HuH-7 (cell line): ENCODE data around the gene RASGEF1B.
"Not testable (repeated sequence)": the region's sequence is repeated elsewhere in the genome, so short reads cannot be mapped to it uniquely, and the experiment has no call there.

Experiments used
- DNase-seq: peaks from one replicate; pipeline ENCODE4 v3.0.0; 2011; ENCODE audit warnings: low spot score

RASGEF1B gene

GRCh38 chr4:81429031-81429430 is 42.7 kb downstream of the RASGEF1B start:
- no peak for DNase-seq

GRCh38 chr4:81428002-81428401 is 43.7 kb downstream of the RASGEF1B start:
- no peak for DNase-seq

DNA sequence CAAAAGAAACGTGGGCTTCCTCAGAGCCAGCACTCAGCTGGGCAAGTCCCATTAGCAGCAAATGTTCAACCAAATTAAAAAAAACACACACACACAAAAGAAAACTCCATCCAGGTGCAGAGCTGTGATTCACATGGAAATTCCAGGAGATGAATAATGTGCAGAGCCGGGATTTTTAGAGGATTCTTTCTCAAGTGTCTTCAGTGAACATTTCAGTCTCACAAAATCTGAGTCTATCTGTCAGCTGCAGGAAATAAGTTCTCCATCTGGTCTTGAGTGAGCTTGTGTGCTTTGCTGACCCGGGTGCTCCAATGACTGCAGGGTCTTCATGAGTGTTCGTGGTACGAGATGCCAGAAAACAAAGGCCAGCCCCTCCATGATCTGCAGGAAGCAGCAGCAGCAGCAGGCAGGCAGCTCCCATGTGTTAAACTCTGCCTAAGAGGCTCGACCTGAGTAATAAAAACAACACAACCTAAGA is 44.3 kb downstream of the RASGEF1B start:
- no peak for DNase-seq

DNA sequence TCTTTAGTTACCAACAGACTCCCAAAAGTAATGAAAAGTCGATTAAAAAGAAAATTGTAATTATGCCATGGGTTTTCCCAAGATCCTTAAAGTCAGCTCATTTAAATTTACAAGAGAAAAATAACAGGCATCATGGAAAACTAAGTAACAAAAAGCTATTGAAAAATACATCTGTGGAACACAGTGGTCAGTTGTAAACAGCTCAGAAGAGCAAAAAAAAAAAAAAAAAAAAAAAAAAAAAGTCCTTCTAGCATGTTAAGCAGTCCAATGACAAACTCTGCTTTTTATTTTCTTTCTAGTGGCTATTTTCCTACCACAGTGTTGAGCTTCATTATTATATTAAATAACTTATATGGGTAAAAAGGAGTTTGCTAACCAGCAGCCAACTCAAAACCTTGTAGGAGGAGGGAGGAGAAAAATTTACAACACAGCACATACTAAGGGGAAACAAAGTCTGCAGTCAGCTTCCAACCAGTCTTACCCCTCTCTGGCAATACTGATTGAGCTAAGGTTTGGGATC is 44.9 kb downstream of the RASGEF1B start:
- DNase-seq = no peak

- DNase-seq = no peak
Observed at GRCh38 chr4:81424816-81425755, 46.6 kb downstream of the RASGEF1B start.

DNA sequence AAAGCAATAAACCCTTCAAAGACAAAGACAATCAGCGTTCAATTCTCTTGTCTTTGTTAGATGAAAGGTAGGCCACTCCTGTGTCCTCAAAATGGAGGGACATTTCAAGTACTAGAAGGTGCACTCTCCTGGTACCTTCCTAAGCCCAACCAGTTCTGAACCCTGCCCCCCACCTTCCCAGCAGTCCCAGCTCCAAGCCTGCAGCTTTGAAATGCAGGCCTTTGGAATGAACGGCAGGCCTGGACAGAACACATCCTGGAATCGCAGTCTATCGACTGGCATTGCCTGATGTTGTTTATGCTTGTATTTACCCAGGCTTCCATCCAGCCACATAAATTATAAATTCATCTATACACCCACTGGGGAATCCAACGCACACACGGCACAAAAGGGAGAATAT is 47.4 kb downstream of the RASGEF1B start:
- no peak for DNase-seq

DNA sequence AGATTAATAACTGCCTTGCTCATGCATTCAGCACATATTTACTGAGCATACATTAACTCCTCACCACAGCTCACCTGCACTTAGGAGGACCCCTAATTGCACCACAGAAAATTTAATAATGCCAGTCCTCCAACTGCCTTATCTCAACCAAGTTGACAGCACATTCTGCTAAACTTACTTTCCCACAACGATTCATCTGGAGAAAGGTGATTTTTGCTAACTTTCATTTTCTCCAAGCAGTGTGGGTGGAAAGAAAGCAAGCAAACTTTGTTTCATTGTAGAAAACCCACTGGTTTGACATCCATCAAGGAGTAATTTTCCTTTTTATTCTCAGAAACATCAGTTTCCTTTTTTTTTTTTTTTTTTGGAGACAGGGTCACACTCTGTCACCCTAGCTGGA is 49.1 kb downstream of the RASGEF1B start:
- DNase-seq = no peak

- DNase-seq = no peak
Observed at GRCh38 chr4:81421346-81422218, 50.1 kb downstream of the RASGEF1B start.

DNA sequence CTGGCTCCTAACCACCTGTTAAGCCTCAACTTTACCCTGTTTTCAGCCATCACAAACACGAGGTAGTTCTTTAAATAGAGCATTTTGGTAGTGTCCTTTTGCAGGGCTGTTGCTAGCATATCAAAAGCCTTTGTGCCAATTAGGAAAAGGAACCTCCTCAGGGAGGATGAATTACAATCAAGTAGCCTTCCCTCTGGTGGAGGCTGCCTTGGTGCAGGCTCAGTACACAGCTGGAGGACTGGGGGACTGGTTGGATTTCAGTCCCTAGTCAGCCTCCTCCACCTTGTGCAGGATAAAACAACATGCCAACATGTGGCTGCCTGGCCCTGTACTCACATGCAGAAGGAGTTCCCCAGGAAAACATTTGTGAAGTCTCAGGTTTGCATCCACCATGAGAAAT is 53.1 kb downstream of the RASGEF1B start:
- DNase-seq = no peak

DNA sequence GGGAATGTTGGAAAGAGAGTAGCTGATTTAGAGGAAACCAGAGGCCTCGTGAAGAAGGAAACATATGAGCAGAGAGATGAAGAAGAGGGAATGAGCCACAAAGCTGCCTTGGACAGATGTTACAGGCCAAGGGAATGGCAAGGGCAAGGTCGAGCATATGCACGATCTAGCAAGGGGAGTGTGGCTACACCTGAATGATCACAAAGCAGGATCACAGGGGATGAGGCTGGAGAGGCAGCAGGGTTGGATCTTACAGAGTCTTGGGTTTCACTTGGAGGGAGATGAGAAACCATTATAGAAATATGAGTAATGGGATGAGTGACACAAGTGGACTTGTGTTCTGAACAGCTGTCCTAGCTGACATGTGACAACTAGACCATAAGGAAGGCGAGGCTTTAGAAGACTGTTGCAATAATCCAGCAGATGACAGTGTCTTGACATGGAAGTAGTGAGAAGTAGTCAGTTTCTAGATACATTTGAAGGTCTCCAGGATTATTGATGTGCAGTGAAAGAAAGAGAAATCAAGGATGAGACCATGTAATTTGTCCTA is 58.7 kb downstream of the RASGEF1B start:
- DNase-seq = no peak

DNA sequence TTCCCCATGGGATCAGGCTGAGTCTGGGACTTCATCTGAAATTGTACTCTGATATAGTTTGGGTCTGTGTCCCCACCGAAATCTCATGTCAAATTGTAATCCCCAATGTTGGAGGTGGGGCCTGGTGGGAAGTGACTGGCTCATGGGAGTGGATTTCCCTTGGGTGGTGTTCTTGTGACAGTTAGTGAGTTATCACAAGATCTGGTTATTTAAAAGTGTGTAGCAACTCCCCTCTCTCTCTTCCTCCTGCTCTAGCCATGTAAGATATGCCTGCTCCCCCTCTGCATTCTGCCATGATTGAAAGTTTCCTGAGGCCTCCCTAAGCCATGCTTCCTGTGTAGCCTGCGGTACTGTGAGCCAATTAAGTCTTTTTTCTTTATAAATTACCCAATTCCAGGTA is 61.0 kb downstream of the RASGEF1B start:
- no peak for DNase-seq

GRCh38 chr4:81409836-81410235 is 61.9 kb downstream of the RASGEF1B start:
- no peak for DNase-seq

- no peak for DNase-seq
Observed at GRCh38 chr4:81408341-81408740, 63.4 kb downstream of the RASGEF1B start.

- DNase-seq = no peak
Observed at GRCh38 chr4:81407726-81408125, 64.0 kb downstream of the RASGEF1B start.

GRCh38 chr4:81406481-81406880 is 65.2 kb downstream of the RASGEF1B start:
- DNase-seq = not testable (repeated sequence)

DNA sequence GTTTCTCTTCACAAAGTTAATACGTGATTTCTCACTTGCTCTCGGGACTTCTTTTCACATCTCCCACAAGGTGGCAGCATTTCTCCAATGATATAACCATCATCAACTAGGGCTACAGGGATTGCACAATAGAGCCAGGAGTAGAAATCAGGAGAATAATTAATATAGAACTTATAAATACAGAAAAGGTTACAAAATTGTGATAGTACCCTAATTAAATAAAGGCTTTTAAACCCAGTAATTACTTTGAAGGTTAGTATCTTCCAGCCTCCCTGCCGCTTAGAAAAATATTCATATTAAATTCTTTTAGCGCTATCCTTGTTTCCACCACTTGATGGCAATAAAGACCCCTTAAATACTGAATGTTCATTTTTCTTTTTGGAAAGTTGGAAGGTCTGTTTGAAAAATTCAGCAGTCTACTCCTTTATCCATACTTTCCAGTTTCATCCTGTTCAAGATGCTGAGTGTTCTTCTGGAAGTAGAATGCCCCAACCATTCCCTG is 65.8 kb downstream of the RASGEF1B start:
- peak; percentile 32 for DNase-seq

DNA sequence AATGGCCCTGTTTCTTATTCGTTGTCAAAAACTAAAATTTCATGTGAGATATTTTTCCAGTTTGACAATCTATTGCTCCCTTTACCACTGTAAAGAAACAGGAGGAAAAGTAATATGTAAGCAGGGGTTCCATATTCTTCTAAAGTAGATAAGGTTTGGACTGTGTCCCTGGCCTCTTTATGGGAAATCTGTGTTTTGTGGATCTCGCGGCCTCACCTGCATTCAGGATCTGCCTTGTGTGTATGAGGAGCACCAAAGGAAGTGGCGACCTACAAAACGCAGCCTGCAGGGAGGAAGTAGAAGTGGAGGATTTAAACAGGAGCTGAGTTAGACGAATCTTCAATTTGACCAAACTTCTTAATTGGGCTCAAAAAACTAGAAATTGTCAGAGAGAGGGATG is 67.0 kb downstream of the RASGEF1B start:
- DNase-seq = no peak

- no peak for DNase-seq
Observed at GRCh38 chr4:81404294-81404693, 67.4 kb downstream of the RASGEF1B start.

DNA sequence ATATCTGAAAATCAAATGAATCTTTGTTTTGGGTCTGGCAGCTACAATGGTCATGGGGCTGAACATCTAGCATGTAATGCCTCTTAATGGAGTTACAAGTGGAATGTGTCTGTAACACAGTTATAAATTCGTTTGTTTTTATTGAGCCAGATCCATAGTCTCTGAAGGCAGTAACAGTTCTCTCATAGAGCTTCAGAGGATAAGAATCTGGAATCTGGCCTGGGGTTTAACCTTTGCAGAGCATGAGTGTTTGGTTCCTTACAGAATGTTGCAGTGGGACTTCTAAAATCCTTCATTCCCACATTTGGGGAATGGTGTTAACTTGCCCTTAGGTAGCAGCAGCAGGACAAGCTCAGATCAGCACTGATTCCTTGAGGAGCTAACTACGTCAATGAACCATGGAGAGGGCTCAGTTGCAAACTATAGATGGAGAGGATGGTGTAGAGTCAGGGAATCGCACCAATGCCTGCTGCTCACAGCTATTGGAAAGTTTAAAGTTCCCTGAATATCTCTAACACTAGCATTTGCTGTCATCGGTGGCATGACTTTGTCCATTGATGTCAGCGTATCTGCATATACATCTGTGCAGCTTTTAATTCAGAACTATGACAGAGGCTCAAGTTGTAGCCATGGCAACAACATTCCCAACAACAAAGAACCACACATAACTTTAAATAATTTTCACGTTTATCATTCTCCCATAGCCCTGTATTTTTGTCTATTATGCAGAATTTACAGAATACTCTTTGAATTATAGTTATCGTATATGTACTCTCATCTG is 72.2 kb downstream of the RASGEF1B start:
- no peak for DNase-seq

DNA sequence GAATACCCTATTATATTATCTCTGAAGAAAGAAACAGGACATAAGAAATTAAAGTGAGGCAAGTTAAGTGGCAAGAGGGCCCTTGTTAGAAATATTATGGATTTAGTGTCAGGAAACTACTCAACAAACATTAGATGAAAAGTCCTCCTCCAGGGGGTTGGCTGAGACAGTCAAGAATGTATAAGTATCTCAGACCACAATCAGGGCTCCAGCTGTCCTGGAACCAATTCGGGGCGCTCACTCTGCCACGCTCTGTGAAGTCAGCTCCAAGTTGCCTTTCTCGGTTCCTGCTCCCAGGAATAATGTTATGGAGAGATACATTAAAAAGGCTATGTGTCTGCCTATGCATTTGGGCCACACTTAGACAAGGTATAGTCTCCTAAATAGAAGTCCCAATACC is 73.3 kb downstream of the RASGEF1B start:
- no peak for DNase-seq

- no peak for DNase-seq
Observed at GRCh38 chr4:81397635-81398034, 74.1 kb downstream of the RASGEF1B start.
